ENCODE measurements around the gene CHAF1B. TPM values are rescaled to one million over a fixed set of nuclear protein-coding genes. Genes with fewer than 3 reads are reported as not detected.
"Not testable (repeated sequence)": the region's sequence is repeated elsewhere in the genome, so short reads cannot be mapped to it uniquely, and the experiment has no call there.

CHAF1B gene
- total RNA-seq, 1 donor from 2014 or later: 2.5 TPM

DNA sequence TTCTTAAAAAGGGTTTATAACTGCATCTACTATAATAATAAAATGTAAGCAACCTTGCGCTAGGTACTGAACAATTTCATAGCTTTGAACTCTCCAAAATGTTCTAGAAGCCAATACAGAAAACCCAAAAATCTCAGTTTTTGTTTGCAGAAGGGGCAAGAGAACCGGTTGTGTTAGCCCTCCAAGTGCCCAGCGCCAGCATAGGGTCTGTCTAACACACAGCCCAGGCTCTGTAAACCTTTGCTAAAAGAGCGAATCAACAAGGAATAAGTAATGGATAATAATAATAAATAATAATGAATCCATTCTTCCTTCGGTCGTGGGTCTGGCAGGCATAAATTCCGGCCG is 333 bp upstream of the CHAF1B start:
- peak; percentile 20 for ATAC-seq
- no peak for DNase-seq (ENCODE audit: low spot score)
- intact Hi-C loops (cut with DNase I): no loop called here

DNA sequence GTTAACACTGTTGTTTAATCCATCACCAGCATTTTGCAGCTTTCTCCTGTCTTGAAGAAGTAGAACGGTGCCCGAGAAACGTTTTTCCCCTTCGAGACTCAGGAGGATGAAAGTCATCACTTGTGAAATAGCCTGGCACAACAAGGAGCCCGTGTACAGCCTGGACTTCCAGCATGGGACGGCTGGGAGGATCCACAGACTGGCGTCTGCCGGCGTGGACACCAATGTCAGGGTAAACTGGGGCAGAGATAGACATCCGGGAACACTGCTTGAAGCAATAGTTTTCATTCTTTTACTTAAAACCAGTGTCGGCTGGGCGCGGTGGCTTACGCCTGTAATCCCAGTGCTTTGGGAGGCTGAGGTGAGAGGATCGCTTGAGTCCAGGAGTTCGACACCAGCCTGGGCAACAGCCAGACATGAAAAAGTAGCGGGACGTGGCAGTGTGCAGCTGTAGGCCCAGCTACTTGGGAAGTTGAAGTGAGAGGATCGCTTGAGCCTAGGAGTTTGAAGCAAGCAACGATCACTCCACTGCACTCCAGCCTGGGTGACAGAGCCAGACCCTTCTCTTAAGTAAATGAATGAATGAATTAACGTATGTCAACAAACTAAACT is 945 bp downstream of the CHAF1B start:
- DNase-seq (ENCODE audit: low spot score): no peak
- ATAC-seq: no peak
- intact Hi-C loops (cut with DNase I): no loop called here

DNA sequence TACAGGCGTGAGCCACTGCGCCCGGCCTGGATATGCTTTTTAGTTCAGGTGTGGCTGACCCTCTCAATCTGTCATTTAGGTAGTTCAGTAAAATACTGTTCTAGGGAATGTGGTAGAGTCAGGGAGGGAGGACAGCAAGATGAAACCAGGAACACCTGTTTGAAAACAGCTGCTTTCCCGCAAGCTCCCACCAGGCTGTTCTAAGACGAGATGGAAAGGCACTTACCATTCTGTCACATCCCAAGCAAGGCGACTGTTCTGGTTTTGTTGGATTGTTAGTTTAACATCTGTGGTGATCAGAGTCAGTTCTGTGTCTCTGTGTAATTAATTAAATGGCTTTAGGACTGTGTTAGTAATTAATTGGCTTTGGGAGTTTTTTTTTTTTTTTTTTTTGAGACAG is 2.9 kb downstream of the CHAF1B start:
- intact Hi-C loops (cut with DNase I): no loop called here
- DNase-seq (ENCODE audit: low spot score): no peak
- no peak for ATAC-seq

DNA sequence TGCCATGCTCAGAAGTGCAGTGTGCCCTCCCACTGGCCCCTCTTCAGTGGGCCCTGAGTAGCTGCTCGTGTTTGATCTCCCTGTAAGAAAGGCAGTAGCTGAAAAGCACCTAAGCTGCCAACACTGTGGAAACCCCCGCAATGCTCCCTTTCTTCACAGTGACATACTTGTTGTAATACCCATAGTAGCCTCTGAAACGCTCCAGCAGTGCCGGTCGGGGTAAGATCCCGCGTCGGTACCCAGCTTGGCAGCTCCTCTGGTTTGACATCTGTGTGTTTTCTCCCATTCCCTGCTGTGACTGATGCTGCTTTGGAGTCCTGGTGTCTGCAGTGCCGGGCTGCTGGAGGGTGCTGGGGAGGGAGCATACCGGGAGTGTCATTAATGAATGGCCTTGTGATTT is 3.6 kb downstream of the CHAF1B start:
- ATAC-seq (no peak), DNase-seq (ENCODE audit: low spot score) (no peak)
- intact Hi-C loops (cut with DNase I): no loop called here

DNA sequence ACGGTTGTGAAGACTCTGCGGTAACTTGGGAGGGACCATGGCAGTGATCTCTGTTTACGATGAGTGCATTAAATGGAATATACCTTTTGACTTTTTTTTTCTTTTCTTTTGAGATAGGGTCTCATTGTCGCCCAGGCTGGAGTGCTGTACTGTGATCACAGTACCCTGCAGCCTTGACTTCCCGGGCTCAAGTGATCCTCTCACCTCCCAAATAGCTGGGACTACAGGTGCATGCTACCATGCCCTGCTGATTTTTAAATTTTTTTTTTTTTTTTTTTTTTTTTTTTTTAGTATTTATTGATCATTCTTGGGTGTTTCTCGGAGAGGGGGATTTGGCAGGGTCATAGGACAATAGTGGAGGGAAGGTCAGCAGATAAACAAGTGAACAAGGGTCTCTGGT is 6.5 kb downstream of the CHAF1B start:
- DNase-seq (ENCODE audit: low spot score); intact Hi-C loops (cut with DNase I); ATAC-seq: not testable (repeated sequence)

DNA sequence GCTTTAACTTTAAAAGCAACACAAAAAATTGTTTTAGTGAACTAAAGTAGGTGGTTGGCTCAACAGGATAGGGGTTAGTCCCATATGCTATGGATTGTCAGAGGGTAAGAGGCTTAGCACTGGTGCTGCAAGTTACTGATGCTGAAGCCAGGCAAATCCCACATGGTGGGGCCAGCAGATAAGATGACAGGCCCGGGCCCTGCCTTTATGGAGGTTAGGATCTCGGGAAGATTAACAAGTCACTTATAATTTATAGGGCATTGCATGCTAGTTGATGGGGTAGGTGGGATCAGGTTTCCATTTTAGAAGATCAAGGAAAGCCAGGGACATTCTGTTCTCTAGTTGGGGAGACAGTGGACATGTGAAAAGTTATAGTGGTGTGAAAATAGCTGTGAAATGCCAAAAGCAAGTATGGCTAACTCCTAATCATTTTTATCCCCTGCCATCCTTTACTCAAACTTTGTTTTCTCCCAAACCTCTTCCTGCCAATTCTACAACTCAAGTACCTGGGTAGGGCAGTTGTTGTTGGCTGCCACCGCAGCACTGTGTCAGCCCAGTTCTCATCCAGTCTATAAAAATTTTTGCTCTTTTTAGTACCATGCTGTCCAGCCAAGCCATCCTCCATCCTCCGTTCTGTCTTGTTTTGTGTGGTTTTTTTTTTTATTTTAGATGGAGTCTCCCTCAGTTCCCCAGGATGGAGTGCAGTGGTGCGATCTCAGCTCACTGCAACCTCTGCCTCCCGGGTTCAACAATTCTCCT is 10.3 kb downstream of the CHAF1B start:
- ATAC-seq (no peak), DNase-seq (ENCODE audit: low spot score) (no peak)
- intact Hi-C loops (cut with DNase I): no loop called here

DNA sequence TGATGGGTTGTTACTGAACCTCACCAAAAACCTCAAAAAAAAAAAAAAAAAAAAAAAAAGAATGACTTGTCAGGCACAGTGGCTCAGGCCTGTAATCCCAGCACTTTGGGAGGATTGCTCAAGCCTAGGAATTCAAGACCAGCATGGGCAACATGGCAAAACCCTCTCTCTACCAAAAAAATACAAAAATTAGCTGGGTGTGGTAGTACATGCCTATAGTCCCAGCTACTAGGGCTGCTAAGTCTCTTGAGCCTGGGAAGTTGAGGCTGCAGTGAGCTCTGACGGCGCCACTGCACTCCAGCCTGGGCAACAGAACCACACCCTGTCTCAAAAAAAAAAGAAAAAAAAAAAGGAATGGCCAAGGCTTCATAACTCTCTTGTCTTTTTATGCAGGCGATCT is 11.1 kb downstream of the CHAF1B start:
- DNase-seq (ENCODE audit: low spot score): peak; percentile 13
- ATAC-seq: no peak
- intact Hi-C loops (cut with DNase I): no loop called here

DNA sequence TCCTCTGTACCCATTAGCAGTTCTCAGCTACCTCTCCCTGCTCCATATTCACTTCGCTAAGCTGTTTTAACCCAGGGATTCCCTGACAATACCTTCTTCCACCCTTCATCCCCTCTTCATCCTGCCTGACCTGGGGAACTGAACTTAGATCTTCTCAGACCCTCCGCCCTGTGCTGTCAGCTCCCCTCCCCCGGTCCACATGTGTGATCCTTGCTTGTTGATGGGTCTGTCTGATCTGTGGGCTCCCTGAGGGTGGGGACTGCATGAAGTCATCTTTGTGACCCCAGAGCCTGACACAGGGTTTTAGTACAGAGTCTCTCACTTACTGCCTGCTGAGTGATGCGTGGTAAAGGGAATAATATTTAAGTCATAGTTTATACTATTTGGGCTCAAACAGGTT is 11.8 kb downstream of the CHAF1B start:
- ATAC-seq (no peak), DNase-seq (ENCODE audit: low spot score) (no peak)
- intact Hi-C loops (cut with DNase I): no loop called here

DNA sequence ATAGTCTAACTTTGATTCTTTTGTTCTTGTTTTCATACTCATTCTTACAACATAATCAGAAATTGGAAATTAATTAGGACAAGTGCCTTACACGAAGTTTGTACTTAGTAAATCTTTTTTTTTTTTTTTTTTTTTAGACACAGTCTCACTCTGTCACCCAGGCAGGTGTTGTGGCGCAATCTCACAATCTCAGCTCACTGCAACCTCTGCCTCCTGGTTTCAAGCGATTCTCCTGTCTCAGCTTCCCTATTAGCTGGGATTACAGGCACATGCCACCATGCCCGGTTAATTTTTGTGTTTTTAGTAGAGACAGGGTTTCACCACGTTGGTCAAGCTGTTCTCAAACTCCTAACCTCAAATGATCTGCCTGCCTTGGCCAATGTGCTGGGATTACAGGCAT is 12.4 kb downstream of the CHAF1B start:
- no peak for DNase-seq (ENCODE audit: low spot score)
- ATAC-seq: no peak
- intact Hi-C loops (cut with DNase I): no loop called here

DNA sequence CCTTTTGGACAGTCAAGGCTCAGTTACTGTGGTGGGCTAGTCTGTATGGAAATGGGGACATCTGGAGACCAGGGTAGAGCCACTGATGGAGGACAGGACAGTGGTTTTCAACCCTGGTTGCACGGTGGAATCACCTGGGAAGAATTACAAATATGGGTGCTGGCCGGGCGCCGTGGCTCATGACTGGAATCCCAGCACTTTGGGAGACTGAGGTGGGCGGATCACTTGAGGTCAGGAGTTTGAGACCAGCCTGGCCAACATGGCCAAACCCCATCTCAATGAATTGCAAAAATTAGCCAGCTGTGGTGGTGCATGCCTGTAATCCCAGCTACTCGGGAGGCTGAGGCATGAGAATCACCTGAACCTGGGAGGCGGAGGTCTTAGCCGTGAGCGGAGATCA is 14.5 kb downstream of the CHAF1B start:
- ATAC-seq; intact Hi-C loops (cut with DNase I): not testable (repeated sequence)
- DNase-seq (ENCODE audit: low spot score): peak; percentile 12

DNA sequence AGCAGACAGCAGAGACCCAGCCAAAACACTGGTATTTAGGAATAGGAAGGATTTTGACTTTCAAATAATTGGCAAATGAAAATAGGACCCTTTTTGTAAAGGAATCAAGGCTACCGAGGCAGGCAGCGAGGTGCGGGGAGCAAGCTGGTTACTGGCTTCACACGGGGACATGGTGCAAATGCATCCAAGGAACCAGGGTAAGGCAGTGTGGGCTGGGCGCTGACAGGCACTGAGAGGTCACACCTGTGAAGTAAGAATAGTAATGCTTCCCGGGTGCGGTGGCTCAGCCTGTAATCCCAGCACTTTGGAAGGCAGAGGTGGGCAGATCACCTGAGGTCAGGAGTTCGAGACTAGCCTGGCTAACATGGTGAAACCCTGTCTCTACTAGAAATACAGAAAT is 15.5 kb downstream of the CHAF1B start:
- no peak for ATAC-seq
- peak; percentile 38 for DNase-seq (ENCODE audit: low spot score)
- intact Hi-C loops (cut with DNase I): no loop called here

DNA sequence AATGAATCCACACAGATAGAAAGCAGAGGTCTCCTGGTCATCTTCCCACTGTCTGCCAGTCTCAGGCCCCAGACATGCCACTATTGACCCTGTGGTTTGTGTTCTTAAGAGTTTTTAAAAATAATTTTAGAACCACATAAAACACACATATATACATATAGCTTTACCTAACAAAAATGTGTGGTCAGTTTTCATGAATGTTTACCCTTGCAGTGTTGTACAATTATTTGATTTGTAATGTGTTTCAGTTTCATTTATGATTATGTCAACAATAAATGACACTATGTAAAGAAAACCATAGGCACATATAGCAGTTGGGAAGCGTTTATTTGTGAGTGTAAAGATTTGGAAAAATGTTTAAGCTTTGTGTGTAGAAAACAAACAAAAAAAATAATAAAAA is 17.1 kb downstream of the CHAF1B start:
- DNase-seq (ENCODE audit: low spot score) (no peak), ATAC-seq (no peak)
- intact Hi-C loops (cut with DNase I): no loop called here

DNA sequence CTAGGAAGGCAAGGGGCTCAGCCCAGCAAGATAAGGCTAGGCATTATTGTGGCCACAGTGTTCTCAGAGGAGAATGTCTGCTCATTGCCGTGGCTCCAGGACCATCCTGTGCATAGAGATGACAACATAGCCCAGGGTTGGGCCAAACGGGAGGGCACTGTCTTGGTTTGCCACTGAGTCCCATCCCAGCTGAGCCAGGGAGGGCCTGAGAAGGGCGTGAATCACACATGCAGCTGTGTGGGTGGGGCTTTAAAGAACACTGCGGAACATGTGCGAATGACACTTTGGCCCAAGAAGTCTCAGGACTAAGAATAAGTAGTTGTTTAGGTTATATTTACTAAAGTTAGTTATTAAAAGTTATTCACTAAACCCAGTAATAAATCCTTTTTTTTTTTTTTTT is 18.5 kb downstream of the CHAF1B start:
- ATAC-seq (no peak), DNase-seq (ENCODE audit: low spot score) (no peak)
- intact Hi-C loops (cut with DNase I): no loop called here

DNA sequence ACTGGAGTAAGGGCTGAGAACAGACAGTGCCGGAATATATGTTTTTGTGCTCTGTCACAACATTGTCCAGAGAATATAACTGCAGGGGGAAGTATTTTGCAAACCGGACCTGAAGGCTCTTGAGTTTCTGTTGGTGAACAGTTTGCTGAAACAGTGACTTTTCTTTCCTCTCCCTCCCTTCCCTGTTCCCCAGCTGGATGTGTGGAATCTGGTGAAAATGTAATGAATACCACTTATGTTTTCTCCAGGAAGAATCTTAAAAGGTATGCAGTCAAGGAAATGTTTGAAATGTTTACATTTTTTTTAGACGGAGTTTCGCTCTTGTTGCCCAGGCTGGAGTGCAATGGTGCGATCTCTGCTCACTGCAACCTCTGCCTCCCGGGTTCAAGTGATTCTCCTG is 23.4 kb downstream of the CHAF1B start:
- ATAC-seq (no peak), DNase-seq (ENCODE audit: low spot score) (no peak)
- intact Hi-C loops (cut with DNase I): no loop called here

DNA sequence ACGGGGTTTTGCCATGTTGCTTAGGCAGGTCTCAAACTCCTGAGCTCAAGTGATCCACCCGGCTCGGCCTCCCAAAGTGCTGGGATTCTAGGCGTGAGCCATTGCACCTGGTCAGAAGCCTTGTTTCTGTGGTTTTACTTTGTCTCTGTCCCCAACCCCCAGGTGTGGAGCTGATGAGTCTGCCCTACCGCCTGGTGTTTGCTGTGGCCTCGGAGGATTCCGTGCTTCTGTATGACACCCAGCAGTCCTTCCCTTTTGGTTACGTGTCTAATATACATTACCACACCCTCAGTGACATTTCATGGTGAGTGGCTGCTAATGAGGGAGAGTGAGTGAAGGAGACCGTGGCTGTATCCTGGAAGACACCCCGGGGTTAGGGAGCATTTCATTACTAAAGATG is 26.1 kb downstream of the CHAF1B start:
- DNase-seq (ENCODE audit: low spot score) (no peak), ATAC-seq (no peak)
- intact Hi-C loops (cut with DNase I): loop anchor here (5.0 kb wide), 1 partner anchor 1301 kb away; no protein-coding TSS in a partner anchor

DNA sequence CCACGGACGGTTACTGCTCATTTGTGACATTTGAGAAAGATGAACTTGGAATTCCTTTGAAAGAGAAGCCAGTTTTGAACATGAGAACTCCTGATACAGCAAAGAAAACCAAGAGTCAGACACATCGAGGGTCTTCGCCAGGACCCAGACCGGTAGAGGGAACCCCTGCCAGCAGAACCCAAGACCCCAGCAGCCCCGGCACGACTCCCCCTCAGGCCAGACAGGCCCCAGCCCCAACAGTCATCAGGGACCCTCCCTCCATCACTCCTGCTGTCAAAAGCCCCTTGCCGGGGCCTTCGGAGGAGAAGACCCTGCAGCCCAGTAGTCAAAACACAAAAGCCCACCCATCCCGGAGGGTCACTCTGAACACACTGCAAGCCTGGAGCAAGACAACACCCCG is 27.7 kb downstream of the CHAF1B start:
- ATAC-seq (no peak), DNase-seq (ENCODE audit: low spot score) (no peak)
- intact Hi-C loops (cut with DNase I): loop anchor here (5.0 kb wide), 1 partner anchor 1299 kb away; no protein-coding TSS in a partner anchor

DNA sequence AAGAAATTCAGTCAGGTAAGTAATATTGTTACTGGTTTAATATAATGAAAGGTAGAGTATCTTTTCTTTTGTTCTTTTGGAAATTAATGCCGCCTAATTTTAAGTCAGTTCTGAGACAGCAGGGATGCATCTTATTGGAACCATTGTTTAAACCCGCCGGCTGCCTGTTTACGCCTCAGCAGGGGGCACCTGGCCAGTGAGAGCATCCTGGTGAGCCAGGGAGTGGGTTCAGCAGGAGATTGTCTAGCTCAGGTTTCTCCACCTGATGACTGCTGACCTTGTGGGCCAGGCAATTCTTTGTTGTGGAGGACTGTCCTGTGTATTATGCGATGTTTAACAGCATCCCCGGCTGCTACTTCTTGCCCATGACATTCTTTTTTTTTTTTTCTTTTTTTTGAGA is 30.2 kb downstream of the CHAF1B start:
- no peak for ATAC-seq
- DNase-seq (ENCODE audit: low spot score): peak; percentile 18
- intact Hi-C loops (cut with DNase I): no loop called here

DNA sequence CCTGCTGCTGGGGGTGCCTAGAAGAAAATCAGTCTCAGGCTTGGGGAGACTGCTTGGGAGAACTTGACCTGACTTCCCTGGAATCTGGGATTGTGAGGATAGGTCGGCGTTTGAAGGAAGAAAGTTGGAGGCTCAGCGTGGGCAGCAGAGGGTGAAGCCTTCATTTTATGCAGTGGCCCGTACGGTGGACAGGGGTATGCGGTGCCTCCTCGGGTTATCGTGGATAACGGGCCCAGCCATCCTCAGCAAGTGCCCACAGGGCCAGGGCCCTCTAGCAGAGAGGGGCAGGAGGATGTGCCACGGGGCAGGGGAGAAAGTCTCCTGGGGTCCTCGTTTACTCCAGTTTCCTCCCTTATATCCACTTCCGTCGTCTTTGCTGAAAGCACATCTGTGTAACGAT is 34.0 kb downstream of the CHAF1B start:
- intact Hi-C loops (cut with DNase I): no loop called here
- DNase-seq (ENCODE audit: low spot score): peak; percentile 34
- ATAC-seq: no peak

DNA sequence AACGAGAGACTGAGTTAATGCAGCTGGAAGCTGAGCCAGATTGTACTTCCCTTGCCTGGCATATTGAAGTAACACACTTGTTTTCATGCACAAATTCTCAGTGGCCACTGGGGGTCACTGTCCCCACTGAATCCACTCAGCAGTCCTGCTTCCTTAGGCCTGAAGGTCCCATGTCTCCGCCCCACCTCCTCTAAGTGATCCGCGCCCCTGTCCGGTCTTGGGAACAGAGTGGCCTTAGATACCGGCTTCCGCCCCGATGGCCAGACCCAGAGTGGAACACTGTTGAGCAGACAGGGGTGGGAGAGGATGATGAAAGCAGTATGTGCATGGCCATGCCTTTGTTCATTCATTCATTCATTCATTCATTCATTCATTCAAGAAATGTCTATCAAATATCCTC is 34.8 kb downstream of the CHAF1B start:
- intact Hi-C loops (cut with DNase I): no loop called here
- DNase-seq (ENCODE audit: low spot score): peak; percentile 82

DNA sequence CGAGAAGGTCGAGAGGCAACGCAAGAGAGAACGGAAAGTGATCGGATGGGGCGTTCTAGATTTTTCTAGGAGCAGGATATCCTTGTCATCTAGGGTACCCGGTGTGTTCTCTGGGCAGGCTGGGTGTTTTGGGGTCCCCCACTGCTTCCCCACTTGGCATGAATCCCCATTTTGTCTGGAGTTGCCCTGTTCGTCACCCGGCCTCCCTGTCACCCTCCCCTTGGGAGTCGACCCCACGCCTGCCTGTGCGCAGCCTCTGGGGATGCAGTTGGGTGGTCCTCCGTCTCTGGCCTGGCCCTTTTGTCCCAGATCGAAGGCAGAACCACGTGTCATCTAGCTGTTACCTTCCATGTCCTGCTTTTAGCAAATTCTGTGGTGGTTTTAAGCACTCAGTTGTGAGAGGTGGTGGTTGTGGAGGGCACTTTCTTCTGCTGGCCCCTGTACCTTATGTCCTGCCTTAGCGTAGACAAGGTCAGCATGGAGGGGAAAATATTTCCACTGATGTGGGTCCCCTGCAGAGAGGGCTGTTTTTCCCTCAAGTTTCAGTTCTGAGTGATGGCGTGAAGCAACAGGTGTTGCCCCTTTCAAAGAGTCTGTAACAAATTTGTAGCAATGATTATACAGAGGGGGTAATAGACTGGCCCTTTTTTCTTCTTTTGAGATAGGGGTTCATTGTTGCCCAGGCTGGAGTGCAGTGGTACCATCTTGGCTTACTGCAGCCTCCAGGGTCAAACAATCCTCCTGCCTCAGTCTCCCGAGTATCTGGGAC is 35.6 kb downstream of the CHAF1B start:
- ATAC-seq (no peak), DNase-seq (ENCODE audit: low spot score) (peak; percentile 58)
- intact Hi-C loops (cut with DNase I): no loop called here

More for the DNA sequence above, 34.8 kb downstream of the CHAF1B start:
- peak; percentile 89 for ATAC-seq
